Measurements from ENCODE around the gene MLXIP.

DNA sequence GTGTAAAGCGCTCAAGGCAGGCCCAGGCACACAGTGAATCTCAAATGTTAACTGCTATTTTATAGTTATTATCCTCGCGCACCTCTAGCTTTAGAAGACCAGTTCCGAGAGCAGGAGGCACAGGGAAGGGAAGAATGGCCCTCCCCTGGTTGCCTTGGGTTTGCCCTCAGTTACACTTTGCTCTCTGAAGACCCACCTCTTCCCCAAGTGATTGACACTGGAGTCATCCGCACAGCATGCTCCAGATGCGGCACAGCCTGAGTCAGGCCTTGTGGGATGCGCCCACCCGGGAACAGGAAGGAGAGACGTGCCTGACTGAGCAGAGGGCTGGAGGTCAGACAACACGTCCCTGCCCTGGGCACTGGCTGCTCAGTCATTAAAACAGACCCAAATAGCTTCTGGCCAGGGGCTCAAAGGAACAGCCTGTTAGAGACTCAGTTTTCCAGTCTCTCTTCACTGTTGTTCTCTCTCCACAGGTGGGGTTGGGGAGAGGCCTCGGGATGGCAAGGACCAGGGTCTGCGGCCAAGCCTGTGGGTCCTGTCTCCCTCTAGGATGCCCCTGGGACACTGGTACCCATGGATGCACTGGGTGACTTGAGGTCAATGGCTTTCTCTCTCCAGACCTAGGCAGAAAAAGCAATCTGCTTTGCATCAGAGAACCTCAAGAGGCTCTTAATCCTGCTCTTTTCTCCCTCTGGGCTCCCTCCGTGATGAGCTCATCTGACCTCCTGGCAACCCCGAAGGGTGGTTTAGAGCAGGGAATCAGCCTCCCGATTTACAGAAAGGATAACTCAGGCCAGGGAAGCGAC, 13.6 kb upstream of the MLXIP start:
- TF ChIP-seq, protein P1, sequence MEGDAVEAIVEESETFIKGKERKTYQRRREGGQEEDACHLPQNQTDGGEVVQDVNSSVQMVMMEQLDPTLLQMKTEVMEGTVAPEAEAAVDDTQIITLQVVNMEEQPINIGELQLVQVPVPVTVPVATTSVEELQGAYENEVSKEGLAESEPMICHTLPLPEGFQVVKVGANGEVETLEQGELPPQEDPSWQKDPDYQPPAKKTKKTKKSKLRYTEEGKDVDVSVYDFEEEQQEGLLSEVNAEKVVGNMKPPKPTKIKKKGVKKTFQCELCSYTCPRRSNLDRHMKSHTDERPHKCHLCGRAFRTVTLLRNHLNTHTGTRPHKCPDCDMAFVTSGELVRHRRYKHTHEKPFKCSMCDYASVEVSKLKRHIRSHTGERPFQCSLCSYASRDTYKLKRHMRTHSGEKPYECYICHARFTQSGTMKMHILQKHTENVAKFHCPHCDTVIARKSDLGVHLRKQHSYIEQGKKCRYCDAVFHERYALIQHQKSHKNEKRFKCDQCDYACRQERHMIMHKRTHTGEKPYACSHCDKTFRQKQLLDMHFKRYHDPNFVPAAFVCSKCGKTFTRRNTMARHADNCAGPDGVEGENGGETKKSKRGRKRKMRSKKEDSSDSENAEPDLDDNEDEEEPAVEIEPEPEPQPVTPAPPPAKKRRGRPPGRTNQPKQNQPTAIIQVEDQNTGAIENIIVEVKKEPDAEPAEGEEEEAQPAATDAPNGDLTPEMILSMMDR (IDR thresholded peaks at IDR 0.05; ENCODE audit: poor library complexity, severe bottlenecking): no peak
- no peak for TF ChIP-seq REST (IDR thresholded peaks at IDR 0.05; ENCODE audit: borderline replicate concordance)
- TF ChIP-seq EP300 (conservative IDR thresholded peaks at IDR 0.05; ENCODE audit: poor library complexity, severe bottlenecking): no peak
- TF ChIP-seq EZH2 (IDR thresholded peaks at IDR 0.05; ENCODE audit: borderline replicate concordance, insufficient read depth, low read length, poor library complexity, severe bottlenecking): no peak
- no peak for TF ChIP-seq SMC3 (conservative IDR thresholded peaks at IDR 0.05; ENCODE audit: poor library complexity)
- no peak for TF ChIP-seq TAF1 (IDR thresholded peaks at IDR 0.05; ENCODE audit: low read depth)
- no peak for TF ChIP-seq POLR2AphosphoS5 (IDR thresholded peaks at IDR 0.05)
- TF ChIP-seq RAD21 (conservative IDR thresholded peaks at IDR 0.05): no peak

Measured in neural cell (in vitro differentiated cells).